H9 (cell line): ENCODE data around the gene GCC2. TPM values are rescaled to one million over a fixed set of nuclear protein-coding genes. Genes with fewer than 3 reads are reported as not detected.
A peak's percentile ranks its signal among the peaks of the same experiment; 100 is the strongest.

Experiments used
- DNase-seq: peaks from one replicate; pipeline ENCODE4 v3.0.0-alpha.2; 2017
- H2AFZ ChIP-seq: one replicate; pipeline ENCODE4 v1.6.1; 2013; ENCODE audit warnings: mild to moderate bottlenecking, low read length, control low read depth, moderate library complexity
- H2AK5ac ChIP-seq: 2 replicates; pipeline ENCODE4 v1.6.1; 2013; ENCODE audit warnings: low read length, control low read depth, mixed read lengths; ENCODE audit not compliant: insufficient read length
- H2BK120ac ChIP-seq: one replicate; pipeline ENCODE4 v1.6.1; 2013; ENCODE audit warnings: low read depth, mild to moderate bottlenecking, low read length, control low read depth, inconsistent platforms; ENCODE audit not compliant: poor library complexity, severe bottlenecking
- H2BK12ac ChIP-seq: 2 replicates; pipeline ENCODE4 v1.6.1; 2013; ENCODE audit warnings: low read length, control low read depth, mixed read lengths, low read depth; ENCODE audit not compliant: insufficient read length
- H2BK15ac ChIP-seq: 2 replicates; pipeline ENCODE4 v1.6.1; 2013; ENCODE audit warnings: low read depth, low read length, control low read depth
- H2BK20ac ChIP-seq: one replicate; pipeline ENCODE4 v1.6.1; 2013; ENCODE audit warnings: low read depth, mild to moderate bottlenecking, low read length, control low read depth, inconsistent platforms; ENCODE audit not compliant: poor library complexity, severe bottlenecking
- H2BK5ac ChIP-seq: 2 replicates; pipeline ENCODE4 v1.6.1; 2013; ENCODE audit warnings: low read length, control low read depth, mixed read lengths; ENCODE audit not compliant: insufficient read length
- H3K14ac ChIP-seq: 2 replicates; pipeline ENCODE4 v1.6.1; 2013; ENCODE audit warnings: low read length, control low read depth; ENCODE audit not compliant: insufficient read depth
- H3K18ac ChIP-seq: 2 replicates; pipeline ENCODE4 v1.6.1; 2013; ENCODE audit warnings: low read depth, mild to moderate bottlenecking, mixed read lengths, low read length, control low read depth; ENCODE audit not compliant: insufficient read length
- H3K23ac ChIP-seq: 2 replicates; pipeline ENCODE4 v1.6.1; 2013; ENCODE audit warnings: low read length, control low read depth, mixed read lengths, low read depth; ENCODE audit not compliant: insufficient read length
- H3K23me2 ChIP-seq: 2 replicates; pipeline ENCODE4 v1.6.1; 2013; ENCODE audit warnings: low read depth, mild to moderate bottlenecking, mixed read lengths, low read length, control low read depth; ENCODE audit not compliant: insufficient read length, poor library complexity, severe bottlenecking
- H3K27ac ChIP-seq: 2 replicates; pipeline ENCODE4 v1.5.1; 2013; ENCODE audit warnings: low read length, control low read depth, mixed read lengths, low read depth; ENCODE audit not compliant: insufficient read length
- H3K27me3 ChIP-seq: 2 replicates; pipeline ENCODE4 v1.6.1; 2013; ENCODE audit warnings: low read length, control low read depth, inconsistent platforms; ENCODE audit not compliant: insufficient read depth
- H3K4ac ChIP-seq: 2 replicates; pipeline ENCODE4 v1.6.1; 2013; ENCODE audit warnings: low read depth, mild to moderate bottlenecking, control low read depth, inconsistent platforms, low read length, moderate library complexity
- H3K4me1 ChIP-seq: 2 replicates; pipeline ENCODE4 v1.6.1; 2013; ENCODE audit warnings: low read length, control low read depth, inconsistent platforms; ENCODE audit not compliant: insufficient read depth
- H3K4me2 ChIP-seq: 2 replicates; pipeline ENCODE4 v1.6.1; 2013; ENCODE audit warnings: low read length, control low read depth, mixed read lengths; ENCODE audit not compliant: insufficient read length, insufficient read depth
- H3K56ac ChIP-seq: 2 replicates; pipeline ENCODE4 v1.6.1; 2013; ENCODE audit warnings: low read depth, mild to moderate bottlenecking, mixed read lengths, low read length, control low read depth; ENCODE audit not compliant: insufficient read length
- H3K79me1 ChIP-seq: 2 replicates; pipeline ENCODE4 v1.6.1; 2013; ENCODE audit warnings: low read depth, mild to moderate bottlenecking, moderate library complexity, low read length, control low read depth, inconsistent platforms; ENCODE audit not compliant: insufficient read depth, poor library complexity, severe bottlenecking
- H3K79me2 ChIP-seq: 2 replicates; pipeline ENCODE4 v1.6.1; 2013; ENCODE audit warnings: low read length, control low read depth, inconsistent platforms; ENCODE audit not compliant: insufficient read depth
- H3K9ac ChIP-seq: 2 replicates; pipeline ENCODE4 v1.6.1; 2013; ENCODE audit warnings: low read length, control low read depth, mixed read lengths; ENCODE audit not compliant: insufficient read length; ENCODE audit errors: extremely low read depth
- H3K9me3 ChIP-seq: one replicate; pipeline ENCODE4 v1.6.1; 2013; ENCODE audit warnings: low read depth, low read length, inconsistent platforms; ENCODE audit not compliant: control insufficient read depth
- H3T11ph ChIP-seq: one replicate; pipeline ENCODE4 v1.6.1; 2013; ENCODE audit warnings: mild to moderate bottlenecking, low read length, control low read depth, inconsistent platforms
- H4K20me1 ChIP-seq: one replicate; pipeline ENCODE4 v1.6.1; 2013; ENCODE audit not compliant: control insufficient read depth, insufficient read length, insufficient read depth
- H4K5ac ChIP-seq: 2 replicates; pipeline ENCODE4 v1.6.1; 2013; ENCODE audit warnings: low read depth, mild to moderate bottlenecking, mixed read lengths, low read length, control low read depth; ENCODE audit not compliant: insufficient read length
- H4K8ac ChIP-seq: replicated peaks from 2 replicates; pipeline ENCODE4 v1.6.1; 2013; ENCODE audit warnings: low read length, control low read depth, mixed read lengths, low read depth; ENCODE audit not compliant: insufficient read length
- H4K91ac ChIP-seq: 2 replicates; pipeline ENCODE4 v1.6.1; 2013; ENCODE audit warnings: low read depth, mild to moderate bottlenecking, moderate library complexity, mixed read lengths, low read length, control low read depth; ENCODE audit not compliant: insufficient read length
- H3K27ac Mint-ChIP-seq, 3 experiments: 2 replicates in 2 of 3; 3 replicates in 1 of 3; pipeline ENCODE4 v1.8.0; 2020 to 2021; ENCODE audit warnings: mixed read lengths in 3 of 3, mild to moderate bottlenecking in 1 of 3, moderate library complexity in 1 of 3
- H3K27me3 Mint-ChIP-seq: 2 replicates; pipeline ENCODE4 v1.8.0; 2021; ENCODE audit warnings: low read depth, mild to moderate bottlenecking, moderate library complexity, mixed read lengths
- H3K36me3 Mint-ChIP-seq, 3 experiments: 2 replicates in 2 of 3; 3 replicates in 1 of 3; pipeline ENCODE4 v1.8.0; 2020 to 2021; ENCODE audit warnings: low read depth in 3 of 3, mixed read lengths in 3 of 3; ENCODE audit not compliant: insufficient read depth in 1 of 3
- H3K4me1 Mint-ChIP-seq, 2 experiments: 2 replicates each; pipeline ENCODE4 v1.8.0; 2020; ENCODE audit warnings: mixed read lengths in 2 of 2
- H3K4me3 Mint-ChIP-seq, 2 experiments: 2 replicates in 1 of 2; 3 replicates in 1 of 2; pipeline ENCODE4 v1.8.0; 2020 to 2021; ENCODE audit warnings: mild to moderate bottlenecking in 2 of 2, mixed read lengths in 2 of 2, moderate library complexity in 1 of 2
- H3K9me3 Mint-ChIP-seq, 2 experiments: 2 replicates in 1 of 2; 3 replicates in 1 of 2; pipeline ENCODE4 v1.8.0; 2020; ENCODE audit warnings: mild to moderate bottlenecking in 2 of 2, mixed read lengths in 2 of 2, moderate library complexity in 1 of 2
- WGBS: extraction: QIAGEN DNeasy Blood & Tissue Kit; methylation state at CpG from one replicate; pipeline ENCODE4 v1.1.7; 2013; ENCODE audit warnings: missing lambda C conversion rate, low lambda C conversion rate, mixed read lengths; ENCODE audit not compliant: insufficient read length; ENCODE audit errors: extremely low coverage; 5-methylcytosine and 5-hydroxymethylcytosine counted together
- total RNA-seq: library from RNA; stranded (reverse); gene quantifications from 2 replicates; pipeline ENCODE4 v1.2.1, GENCODE V29; 2021
- TF ChIP-seq, protein P1 (sequence below): fragments of 200-600 bp; sonication (generic); conservative IDR thresholded peaks from 3 replicates; pipeline ENCODE4 v1.8.0; 2021; ENCODE audit warnings: antibody characterized with exemption, mild to moderate bottlenecking

Gene GCC2
- total RNA-seq, 1 experiment from 2014 or later, result 53.3 TPM

DNA sequence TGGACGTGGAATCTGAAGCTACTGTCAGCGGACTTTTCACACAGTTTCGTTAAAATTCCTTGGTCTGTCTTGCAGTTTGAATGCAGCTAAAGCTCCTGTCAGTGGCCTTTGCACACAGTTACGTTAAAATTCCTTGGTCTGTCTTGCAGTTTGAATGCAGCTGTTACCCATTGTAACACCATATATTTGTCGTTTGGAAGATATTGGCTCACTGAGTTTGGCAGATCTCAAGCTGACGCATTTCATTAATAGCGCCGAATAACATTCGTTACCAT, 86.3 kb downstream of the GCC2 start:
- H3K18ac ChIP-seq, result no peak overlapping the region
- no CpG with 5 or more reads among the region's 9 CpGs for WGBS
- H3K79me2 ChIP-seq, result peaks cover 10% of the 10 kb centered on the region; the same call in 1 of the 2 replicates

More for the DNA sequence above, 86.3 kb downstream of the GCC2 start:
- no peak overlapping the region for H4K8ac ChIP-seq
- peaks cover 31 to 35% of the 10 kb centered on the region in 2 experiments for H3K4me1 Mint-ChIP-seq
- H4K5ac ChIP-seq, result no peak overlapping the region
- H3K27me3 ChIP-seq, result no peaks in the 10 kb centered on the region
- TF ChIP-seq, protein P1, sequence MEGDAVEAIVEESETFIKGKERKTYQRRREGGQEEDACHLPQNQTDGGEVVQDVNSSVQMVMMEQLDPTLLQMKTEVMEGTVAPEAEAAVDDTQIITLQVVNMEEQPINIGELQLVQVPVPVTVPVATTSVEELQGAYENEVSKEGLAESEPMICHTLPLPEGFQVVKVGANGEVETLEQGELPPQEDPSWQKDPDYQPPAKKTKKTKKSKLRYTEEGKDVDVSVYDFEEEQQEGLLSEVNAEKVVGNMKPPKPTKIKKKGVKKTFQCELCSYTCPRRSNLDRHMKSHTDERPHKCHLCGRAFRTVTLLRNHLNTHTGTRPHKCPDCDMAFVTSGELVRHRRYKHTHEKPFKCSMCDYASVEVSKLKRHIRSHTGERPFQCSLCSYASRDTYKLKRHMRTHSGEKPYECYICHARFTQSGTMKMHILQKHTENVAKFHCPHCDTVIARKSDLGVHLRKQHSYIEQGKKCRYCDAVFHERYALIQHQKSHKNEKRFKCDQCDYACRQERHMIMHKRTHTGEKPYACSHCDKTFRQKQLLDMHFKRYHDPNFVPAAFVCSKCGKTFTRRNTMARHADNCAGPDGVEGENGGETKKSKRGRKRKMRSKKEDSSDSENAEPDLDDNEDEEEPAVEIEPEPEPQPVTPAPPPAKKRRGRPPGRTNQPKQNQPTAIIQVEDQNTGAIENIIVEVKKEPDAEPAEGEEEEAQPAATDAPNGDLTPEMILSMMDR, result no peak
- H2BK5ac ChIP-seq, result no peak overlapping the region
- H2BK15ac ChIP-seq, result no peak overlapping the region
- H3K4me1 ChIP-seq, result no peaks in the 10 kb centered on the region
- H3K27me3 Mint-ChIP-seq, result peaks cover 8% of the 10 kb centered on the region
- H2BK12ac ChIP-seq, result no peak overlapping the region
- H4K20me1 ChIP-seq, result no peaks in the 10 kb centered on the region
- no peak overlapping the region for H3K14ac ChIP-seq
- H3K23ac ChIP-seq, result no peak overlapping the region
- no peak overlapping the region for H4K91ac ChIP-seq
- no peak overlapping the region for H3K56ac ChIP-seq
- no peaks in the 10 kb centered on the region for H3K23me2 ChIP-seq
- H3K79me1 ChIP-seq, result no peaks in the 10 kb centered on the region
- H2BK120ac ChIP-seq, result no peak overlapping the region
- no peaks in the 10 kb centered on the region for H3K9me3 ChIP-seq
- no peak overlapping the region for H2AFZ ChIP-seq
- no peak for DNase-seq
- no peaks in the 10 kb centered on the region for H3K9me3 Mint-ChIP-seq
- peak overlapping the region; percentile 87 to 93 for H3K4me3 Mint-ChIP-seq
- no peak overlapping the region for H2AK5ac ChIP-seq
- H2BK20ac ChIP-seq, result no peak overlapping the region
- no peak overlapping the region for H3K4ac ChIP-seq
- no peak overlapping the region for H3K27ac ChIP-seq
- H3K36me3 Mint-ChIP-seq, result peaks cover 0 to 2% (median 0%) of the 10 kb centered on the region in 3 experiments; a peak in 2 of 7 replicates
- peak overlapping the region; percentile 98 for H3K4me2 ChIP-seq
- peak overlapping the region; percentile 64 for H3K9ac ChIP-seq
- no peak overlapping the region for H3K27ac Mint-ChIP-seq
- H3T11ph ChIP-seq, result no peak overlapping the region
